Left renal cortex interstitium (tissue), 4 donors: ENCODE results near the gene GFI1. TPM values are rescaled to one million over a fixed set of nuclear protein-coding genes. Genes with fewer than 3 reads are reported as not detected.

ENCODE experiments used
- DNase-seq, 4 donors: peaks; one replicate each; pipeline ENCODE4 v3.0.0-alpha.2; 2013; ENCODE audit warnings: low read depth in 4 of 4, low spot score in 2 of 4, missing footprints in 1 of 4
- polyA plus RNA-seq, 4 donors: library from polyadenylated mRNA; unstranded; fragments of 120-200 nt; gene quantifications; one replicate each; pipeline ENCODE4 v1.2.1, GENCODE V29; 2013; ENCODE audit not compliant: insufficient read length in 4 of 4

The GFI1 gene
- polyA plus RNA-seq, 4 donors: 0.13 to 0.47 (median 0.26) TPM

DNA sequence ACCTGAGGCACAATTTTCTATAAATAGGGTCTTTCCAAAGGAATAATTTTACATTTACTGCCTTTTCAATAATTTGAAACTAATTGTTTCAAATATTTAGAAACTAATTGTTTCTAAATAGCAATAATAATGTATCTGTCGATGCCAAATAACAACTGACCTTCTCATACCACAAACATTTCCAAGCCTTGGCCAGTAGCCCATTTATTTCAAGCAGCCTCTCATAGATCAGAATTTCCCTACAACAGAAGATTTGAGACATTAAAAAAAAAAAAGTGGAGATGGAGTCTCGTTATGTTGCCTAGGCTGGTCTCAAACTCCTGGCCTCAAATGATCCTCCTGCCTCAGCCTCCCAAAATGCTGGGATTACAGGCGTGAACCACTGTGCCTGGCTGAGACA lies 2.1 kb upstream of the GFI1 start:
- DNase-seq: no peak

- no peak for DNase-seq
These were observed 1.7 kb upstream of the GFI1 start for GRCh38 chr1:92488416-92488815.

GRCh38 chr1:92487078-92487605 lies 417 bp upstream of the GFI1 start:
- no peak for DNase-seq

DNA sequence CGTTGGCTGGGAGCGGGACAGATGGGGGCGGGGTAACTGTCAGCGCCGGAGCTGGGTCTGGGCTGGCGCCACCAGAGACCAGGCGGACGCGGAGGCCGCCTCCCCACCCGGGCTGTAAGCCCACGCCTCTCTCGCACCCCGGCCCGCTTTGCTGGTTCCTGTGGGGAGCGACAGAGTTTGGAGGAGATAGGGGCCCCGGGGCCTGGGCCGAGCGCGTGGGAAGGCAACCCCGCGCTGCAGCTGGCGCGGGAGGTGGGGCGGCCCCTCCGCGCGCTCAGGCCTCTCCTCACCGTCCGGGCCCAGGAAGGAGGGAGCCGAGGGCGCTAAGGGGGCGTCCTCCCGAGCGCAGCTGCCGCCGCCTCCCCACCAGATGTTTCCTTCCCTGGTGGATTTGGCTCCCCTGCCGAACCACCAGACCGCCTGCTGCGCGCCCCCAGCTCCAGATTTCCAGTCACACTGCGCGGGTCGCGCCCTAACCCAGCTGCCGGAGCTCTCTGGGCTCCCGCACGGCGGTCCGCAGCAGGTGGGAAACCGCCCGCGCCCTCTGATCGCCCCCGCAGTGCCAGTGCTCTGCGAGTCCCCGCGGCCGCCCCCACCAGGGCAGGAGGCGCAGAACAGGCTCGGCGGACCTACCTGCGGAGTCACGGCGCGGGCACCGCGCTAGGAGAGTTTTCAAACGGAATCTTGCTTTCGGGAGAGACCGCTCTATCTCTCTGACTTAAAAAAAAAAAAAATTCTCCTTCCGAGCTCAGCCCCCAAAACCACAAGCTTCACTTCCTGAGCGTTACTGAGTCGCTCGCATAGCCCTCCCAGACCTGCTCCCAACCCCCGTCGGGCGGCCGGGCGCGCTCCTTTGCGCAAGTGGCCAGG lies 1.1 kb downstream of the GFI1 start:
- DNase-seq: peak in 1 of 4 donors; percentile 20

- DNase-seq: peak in 1 of 4 donors; percentile 16
These were observed 2.0 kb downstream of the GFI1 start for GRCh38 chr1:92484472-92485380.

GRCh38 chr1:92483610-92484471 lies 2.9 kb downstream of the GFI1 start:
- DNase-seq: peak in 1 of 4 donors; percentile 16

- DNase-seq: no peak
These were observed 3.8 kb downstream of the GFI1 start for GRCh38 chr1:92482665-92483609.

DNA sequence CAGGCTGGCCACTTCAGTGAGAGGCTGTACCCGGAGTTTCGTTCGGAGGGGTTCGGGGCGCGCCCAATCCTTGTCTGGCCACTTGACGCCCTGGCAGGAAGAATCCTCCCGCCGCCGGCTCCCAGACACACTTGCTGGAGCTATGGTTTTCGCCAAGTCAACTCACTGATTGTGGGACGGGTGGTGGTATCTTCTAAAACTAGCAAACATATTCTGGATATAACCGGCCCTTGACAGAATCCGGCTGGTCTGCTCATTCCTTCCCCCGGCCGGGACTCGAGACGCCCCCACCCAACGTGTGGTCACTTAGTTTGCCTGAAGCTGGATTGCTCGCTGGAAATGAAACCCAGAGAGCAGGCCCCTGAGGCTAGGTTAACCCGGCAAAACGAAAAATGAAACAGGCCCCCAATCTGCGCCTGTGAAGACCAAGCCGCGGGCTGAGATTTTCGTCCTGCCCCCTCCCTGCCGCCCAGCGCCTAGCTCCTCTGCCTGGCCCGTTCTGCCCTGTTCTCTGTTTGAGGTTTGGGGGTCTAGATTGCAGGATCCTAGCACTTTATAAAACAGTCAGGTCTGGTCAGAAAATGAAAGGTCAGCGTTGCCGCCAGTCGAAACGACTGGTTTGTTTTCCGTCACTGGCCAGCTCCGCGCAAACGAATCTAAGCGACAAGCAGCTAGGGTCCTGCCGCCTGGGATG lies 4.6 kb downstream of the GFI1 start:
- DNase-seq: peak in 1 of 4 donors; percentile 33

- peak in 1 of 4 donors; percentile 10 for DNase-seq
These were observed 5.2 kb downstream of the GFI1 start for GRCh38 chr1:92481599-92481925.

- DNase-seq: no peak
These were observed 5.7 kb downstream of the GFI1 start for GRCh38 chr1:92480813-92481598.

DNA sequence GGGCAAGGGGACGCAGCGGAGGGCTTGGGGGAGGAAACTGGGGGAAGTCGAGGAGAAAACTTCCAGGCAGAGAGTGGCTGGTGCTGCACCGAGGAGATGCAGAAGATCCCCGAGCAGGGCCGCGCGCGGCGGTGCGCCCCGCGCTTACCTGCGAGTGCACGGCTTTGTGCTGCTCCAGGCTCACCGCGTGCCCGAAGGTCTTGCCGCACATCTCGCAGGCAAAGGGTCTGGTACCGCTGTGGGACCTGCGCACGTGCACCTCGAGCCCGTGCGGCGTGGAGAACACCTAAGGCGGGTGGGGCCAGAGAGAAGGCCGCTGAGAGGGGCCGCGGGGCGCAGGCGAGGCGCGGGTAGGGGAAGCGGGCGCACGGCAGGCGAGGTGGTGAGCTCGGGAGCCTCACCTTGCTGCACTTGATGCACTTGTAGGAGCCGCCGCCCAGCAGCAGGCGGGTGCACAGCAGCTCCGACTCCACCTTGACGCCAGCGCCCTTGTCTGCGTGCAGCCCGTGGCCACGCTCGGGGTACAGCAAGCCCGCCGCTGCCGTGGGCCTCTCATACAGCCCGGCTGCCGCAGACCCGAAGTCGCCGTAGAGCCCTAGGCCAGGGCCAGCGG lies 6.4 kb downstream of the GFI1 start:
- DNase-seq: no peak

GRCh38 chr1:92479587-92479986 lies 7.1 kb downstream of the GFI1 start:
- DNase-seq: no peak

DNA sequence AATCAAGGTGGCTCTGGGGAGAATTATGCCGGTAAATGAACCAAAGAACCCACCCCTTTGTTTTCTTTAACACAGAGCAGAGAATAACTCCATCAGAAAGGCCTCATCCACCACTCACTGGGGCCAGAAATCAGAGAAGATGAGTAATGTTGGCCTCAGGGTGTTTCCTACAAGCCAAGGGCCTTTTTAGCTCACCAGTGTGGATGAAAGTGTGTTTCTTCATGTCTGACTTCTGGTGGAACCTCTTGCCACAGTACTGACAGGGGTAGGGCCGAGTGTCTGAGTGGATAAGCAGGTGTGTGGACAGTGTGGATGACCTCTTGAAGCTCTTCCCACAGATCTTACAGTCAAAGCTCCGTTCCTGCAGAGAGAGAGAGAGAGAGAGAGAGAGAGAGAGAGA lies 8.3 kb downstream of the GFI1 start:
- no peak for DNase-seq

GRCh38 chr1:92476071-92476631 lies 10.6 kb downstream of the GFI1 start:
- DNase-seq: no peak

DNA sequence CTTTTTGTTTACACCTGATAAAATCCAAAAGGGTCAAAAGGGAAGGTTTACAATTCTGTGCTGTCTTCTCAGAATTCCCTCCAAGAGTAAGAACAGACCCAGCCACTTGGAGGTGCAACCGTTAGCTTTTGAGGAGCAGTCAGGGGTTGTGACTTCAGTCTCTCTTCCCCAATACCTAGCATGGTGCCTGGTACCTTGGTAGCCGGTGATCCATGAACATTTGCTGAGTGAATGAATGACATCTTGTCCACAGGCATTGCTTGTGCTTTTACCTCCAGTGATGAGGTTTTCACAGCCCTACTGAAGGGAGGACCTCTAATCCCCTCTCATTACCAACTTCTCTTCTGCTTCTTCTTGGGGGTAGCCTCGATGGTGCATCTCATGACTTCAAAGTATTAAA lies 11.7 kb downstream of the GFI1 start:
- no peak for DNase-seq

DNA sequence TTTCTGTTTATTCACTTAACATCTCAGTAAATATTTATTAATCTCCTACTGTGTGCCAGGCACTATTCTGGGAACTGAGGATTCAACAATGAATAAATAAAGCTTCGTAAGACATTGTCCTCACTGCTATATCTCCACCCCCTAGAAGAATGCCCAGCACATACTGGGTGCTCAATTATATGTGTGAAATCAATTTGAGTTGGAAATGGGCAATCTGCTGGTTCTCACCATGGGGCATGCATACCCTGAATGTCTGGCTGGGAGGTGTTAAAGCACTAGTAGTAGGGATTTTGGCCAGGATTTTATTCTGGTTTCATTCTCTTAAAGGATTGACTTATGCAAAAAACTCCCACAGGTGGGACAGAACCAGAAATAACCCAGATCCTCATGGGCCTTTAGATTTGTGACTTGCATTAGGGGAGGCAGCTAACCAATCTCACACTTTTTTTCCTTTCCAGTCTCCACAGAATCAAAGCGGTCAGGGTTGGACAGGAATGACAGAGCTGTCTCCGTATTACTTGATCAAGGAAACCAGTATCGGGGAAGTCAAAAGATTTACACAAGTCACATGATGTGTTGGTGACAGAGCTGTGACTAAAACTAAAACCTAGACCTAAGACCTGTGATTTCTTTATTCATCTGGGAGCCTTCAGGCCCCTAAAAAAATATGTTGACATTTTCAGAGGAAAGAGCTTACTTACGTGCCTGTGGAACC lies 12.8 kb downstream of the GFI1 start:
- DNase-seq: no peak

DNA sequence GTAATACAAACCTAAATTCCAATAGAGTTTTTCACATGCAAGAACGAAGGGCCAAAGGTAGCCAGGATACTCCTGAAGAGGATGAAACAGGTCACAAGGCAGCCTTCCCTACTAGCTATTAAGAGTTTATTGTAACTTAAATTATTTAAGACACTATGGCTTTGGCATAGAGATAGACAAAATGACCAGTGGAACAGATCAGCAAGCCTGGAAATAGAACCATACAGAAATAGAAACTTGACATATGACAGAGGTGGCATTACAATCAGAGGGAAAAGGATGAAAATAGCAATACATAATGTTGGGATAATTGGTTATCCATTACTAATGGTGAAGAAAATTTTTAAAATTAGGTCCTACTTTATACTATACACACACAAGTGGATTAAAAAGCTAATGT lies 16.5 kb downstream of the GFI1 start:
- DNase-seq: no peak
